CD14-positive monocyte (primary cell): Measurements from ENCODE around the gene ZBED1. TPM values are rescaled to one million over a fixed set of nuclear protein-coding genes. Genes with fewer than 3 reads are reported as not detected.

Experiments used
- DNase-seq, 3 donors: peaks; one replicate each; pipeline ENCODE4 v3.0.0-alpha.2; 2011 to 2022
- H2AFZ ChIP-seq: 2 replicates; pipeline ENCODE4 v1.6.0; 2012; ENCODE audit warnings: mild to moderate bottlenecking, low read depth, low read length, inconsistent platforms; ENCODE audit not compliant: insufficient read depth, poor library complexity, severe bottlenecking
- H3K27ac ChIP-seq, 2 donors: 1 replicate in 1 of 2; 2 replicates in 1 of 2; pipeline ENCODE4 v1.5.1; 2012 to 2013; ENCODE audit warnings: low read length in 2 of 2, control low read depth in 1 of 2, inconsistent platforms in 1 of 2, low read depth in 1 of 2, mild to moderate bottlenecking in 1 of 2
- H3K27me3 ChIP-seq, 2 donors: one replicate each; pipeline versions ENCODE4 v1.6.0 to v1.6.1; 2011 to 2013; ENCODE audit warnings: low read length in 2 of 2; ENCODE audit not compliant: control insufficient read depth in 2 of 2, insufficient read depth in 2 of 2
- H3K36me3 ChIP-seq, 2 donors: replicated peaks in 1 of 2; 1 replicate in 1 of 2; 2 replicates in 1 of 2; pipeline versions ENCODE4 v1.5.1 to v1.6.1; 2012 to 2013; ENCODE audit warnings: low read length in 2 of 2, control low read depth in 1 of 2, inconsistent platforms in 1 of 2, mild to moderate bottlenecking in 1 of 2; ENCODE audit not compliant: insufficient read depth in 2 of 2, control insufficient read depth in 1 of 2
- H3K4me1 ChIP-seq, 2 donors: 1 replicate in 1 of 2; 2 replicates in 1 of 2; pipeline versions ENCODE4 v1.5.1 to v1.6.1; 2012 to 2013; ENCODE audit warnings: low read length in 2 of 2, control low read depth in 1 of 2, inconsistent platforms in 1 of 2, mild to moderate bottlenecking in 1 of 2, moderate library complexity in 1 of 2; ENCODE audit not compliant: insufficient read depth in 2 of 2, control insufficient read depth in 1 of 2
- H3K4me2 ChIP-seq: replicated peaks from 2 replicates; pipeline ENCODE3; 2012; ENCODE audit warnings: low read length, moderate library complexity, mild to moderate bottlenecking; ENCODE audit not compliant: poor library complexity, severe bottlenecking; ENCODE audit errors: extremely low read depth
- H3K4me3 ChIP-seq, 3 experiments: fragments of 200-600 bp in 1 of 3; sonication (generic) in 1 of 3; replicated peaks in 1 of 3; 1 replicate in 2 of 3; 2 replicates in 1 of 3; pipeline ENCODE4 v1.5.1; 2011 to 2013; ENCODE audit warnings: low read length in 3 of 3, mild to moderate bottlenecking in 3 of 3, control low read depth in 2 of 3, low read depth in 2 of 3, inconsistent platforms in 1 of 3, moderate library complexity in 1 of 3
- H3K79me2 ChIP-seq: 2 replicates; pipeline ENCODE4 v1.6.0; 2012; ENCODE audit warnings: mild to moderate bottlenecking, control low read depth, inconsistent platforms, low read length, moderate library complexity; ENCODE audit not compliant: insufficient read depth
- H3K9ac ChIP-seq: 2 replicates; pipeline ENCODE4 v1.6.0; 2017; ENCODE audit warnings: low read length, mild to moderate bottlenecking; ENCODE audit not compliant: insufficient read depth, poor library complexity, severe bottlenecking
- H3K9me3 ChIP-seq, 2 donors: replicated peaks in 1 of 2; 1 replicate in 1 of 2; 2 replicates in 1 of 2; pipeline versions ENCODE4 v1.5.1 to v1.6.1; 2012 to 2013; ENCODE audit warnings: low read length in 2 of 2, control low read depth in 1 of 2; ENCODE audit not compliant: control insufficient read depth in 1 of 2, insufficient read depth in 1 of 2
- H4K20me1 ChIP-seq: 2 replicates; pipeline ENCODE4 v1.6.0; 2012; ENCODE audit warnings: mild to moderate bottlenecking, low read length, control low read depth, moderate library complexity; ENCODE audit not compliant: insufficient read depth
- H3K27ac Mint-ChIP-seq, 7 donors: one replicate each; pipeline ENCODE4 v1.8.0; 2020; ENCODE audit warnings: mild to moderate bottlenecking in 7 of 7, mixed read lengths in 7 of 7, moderate library complexity in 6 of 7, inconsistent platforms in 2 of 7
- H3K27me3 Mint-ChIP-seq, 3 donors: one replicate each; pipeline ENCODE4 v1.8.0; 2021 to 2022; ENCODE audit warnings: low read depth in 3 of 3, mild to moderate bottlenecking in 3 of 3, mixed read lengths in 3 of 3, moderate library complexity in 3 of 3, inconsistent platforms in 1 of 3
- H3K36me3 Mint-ChIP-seq, 2 donors: one replicate each; pipeline ENCODE4 v1.8.0; 2020; ENCODE audit warnings: mixed read lengths in 2 of 2, inconsistent platforms in 1 of 2, mild to moderate bottlenecking in 1 of 2
- H3K4me1 Mint-ChIP-seq: one replicate; pipeline ENCODE4 v1.8.0; 2020; ENCODE audit warnings: mild to moderate bottlenecking, mixed read lengths
- H3K4me3 Mint-ChIP-seq, 2 donors: one replicate each; pipeline ENCODE4 v1.8.0; 2020; ENCODE audit warnings: mild to moderate bottlenecking in 2 of 2, mixed read lengths in 2 of 2, moderate library complexity in 1 of 2
- H3K9me3 Mint-ChIP-seq, 7 donors: one replicate each; pipeline ENCODE4 v1.8.0; 2020 to 2022; ENCODE audit warnings: mixed read lengths in 7 of 7, mild to moderate bottlenecking in 6 of 7, moderate library complexity in 6 of 7, inconsistent platforms in 2 of 7
- CTCF ChIP-seq: fragments of 200-600 bp; IDR thresholded peaks from one replicate; pipeline ENCODE4 v1.8.0; 2022; ENCODE audit warnings: antibody characterized with exemption, mild to moderate bottlenecking
- WGBS: methylation state at CpG from one replicate; pipeline ENCODE4 v1.1.5; 2013; ENCODE audit warnings: missing lambda C conversion rate; ENCODE audit not compliant: insufficient coverage; 5-methylcytosine and 5-hydroxymethylcytosine counted together
- intact Hi-C, 2 donors: fragments of 100-400 bp; cut with micrococcal nuclease; formaldehyde crosslinking; loops; one replicate each; pipeline versions ENCODE4 v1.15.0 to v1.15.1; 2023
- polyA plus RNA-seq, 3 donors: library from polyadenylated mRNA; depleted of rRNA in 1 of 3; unstranded in 2 of 3; stranded (reverse) in 1 of 3; fragments of 300-500 nt in 2 of 3; fragments of >200 nt in 1 of 3; fragmentation: Illumina TruSeq in 2 of 3; gene quantifications; 1 replicate in 2 of 3; 2 replicates in 1 of 3; pipeline ENCODE4 v1.2.3, GENCODE V29; 2012 to 2021

Gene ZBED1
- polyA plus RNA-seq, 3 donors, result 13.9 to 32.1 (median 23.1) TPM

GRCh38 chrX:2447484-2447883 lies 53.3 kb downstream of the ZBED1 start:
- Histone ChIP-seq H3K9me3 (peaks cover 13 to 16% of the 10 kb centered on the region in 2 donors), H3K4me2 (no peak overlapping the region), H3K27ac (no peak overlapping the region), H3K4me3 (no peak overlapping the region), H3K27me3 (no peaks in the 10 kb centered on the region), H3K9ac (no peak overlapping the region), H3K36me3 (peaks cover 3 to 12% of the 10 kb centered on the region in 2 donors), H4K20me1 (peaks cover 46% of the 10 kb centered on the region), H2AFZ (no peak overlapping the region), H3K4me1 (no peaks in the 10 kb centered on the region), H3K79me2 (peaks cover 9% of the 10 kb centered on the region)
- H3K4me1 Mint-ChIP-seq, result peaks cover 1% of the 10 kb centered on the region
- no peak for TF ChIP-seq CTCF
- DNase-seq, result no peak
- H3K27me3 Mint-ChIP-seq, result peaks cover 0 to 2% (median 1%) of the 10 kb centered on the region in 3 donors
- no CpG with 5 or more reads among the region's 2 CpGs for WGBS
- H3K9me3 Mint-ChIP-seq, result peaks cover 4 to 13% (median 8%) of the 10 kb centered on the region in 7 donors
- H3K36me3 Mint-ChIP-seq, result peaks cover 6 to 18% of the 10 kb centered on the region in 2 donors
- intact Hi-C loops, result no loop called here
- H3K27ac Mint-ChIP-seq, result no peak overlapping the region
- no peak overlapping the region for H3K4me3 Mint-ChIP-seq

GRCh38 chrX:2446815-2447214 lies 54.0 kb downstream of the ZBED1 start:
- Histone ChIP-seq H3K36me3 (peaks cover 3 to 12% of the 10 kb centered on the region in 2 donors), H3K79me2 (peaks cover 5% of the 10 kb centered on the region), H3K27me3 (no peaks in the 10 kb centered on the region), H3K4me2 (no peak overlapping the region), H3K4me3 (no peak overlapping the region), H4K20me1 (peaks cover 39% of the 10 kb centered on the region), H3K27ac (no peak overlapping the region), H3K4me1 (no peaks in the 10 kb centered on the region), H3K9me3 (peaks cover 13 to 16% of the 10 kb centered on the region in 2 donors), H3K9ac (no peak overlapping the region), H2AFZ (no peak overlapping the region)
- Mint-ChIP-seq H3K4me1 (peaks cover 1% of the 10 kb centered on the region), H3K27me3 (peaks cover 0 to 2% (median 1%) of the 10 kb centered on the region in 3 donors), H3K36me3 (peaks cover 4 to 16% of the 10 kb centered on the region in 2 donors), H3K4me3 (no peak overlapping the region), H3K27ac (peak overlapping the region in 1 of 7 donors; percentile 1), H3K9me3 (peaks cover 3 to 13% (median 8%) of the 10 kb centered on the region in 7 donors)
- no peak for TF ChIP-seq CTCF
- intact Hi-C loops, result no loop called here
- no peak for DNase-seq
- 97% methylated on average over 14 of the region's 14 CpGs for WGBS
